ENCODE measurements around the gene RAD50. TPM values are rescaled to one million over a fixed set of nuclear protein-coding genes. Genes with fewer than 3 reads are reported as not detected.

The RAD50 gene
- total RNA-seq, 1 donor from 2014 or later, result 35.2 TPM

DNA sequence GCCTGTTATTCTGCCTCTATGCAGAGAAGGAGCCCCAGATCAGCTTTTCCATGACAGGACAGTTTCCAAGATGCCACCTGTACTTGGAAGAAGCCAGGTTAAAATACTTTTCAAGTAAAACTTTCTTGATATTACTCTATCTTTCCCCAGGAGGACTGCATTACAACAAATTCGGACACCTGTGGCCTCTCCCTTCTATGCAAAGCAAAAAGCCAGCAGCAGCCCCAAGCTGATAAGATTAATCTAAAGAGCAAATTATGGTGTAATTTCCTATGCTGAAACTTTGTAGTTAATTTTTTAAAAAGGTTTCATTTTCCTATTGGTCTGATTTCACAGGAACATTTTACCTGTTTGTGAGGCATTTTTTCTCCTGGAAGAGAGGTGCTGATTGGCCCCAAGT lies 116.7 kb downstream of the RAD50 start:
- H3K4me1 Mint-ChIP-seq, result peaks cover 5% of the 10 kb centered on the region
- no peak for DNase-seq (ENCODE audit: low read depth, low spot score)
- H3K9me3 Mint-ChIP-seq, result peaks cover 3% of the 10 kb centered on the region
- H3K27me3 Mint-ChIP-seq (ENCODE audit: low read depth), result no peaks in the 10 kb centered on the region
- no peak overlapping the region for H3K27ac Mint-ChIP-seq (ENCODE audit: unreplicated experiment)
- H3K4me3 Mint-ChIP-seq, result no peak overlapping the region
- H3K36me3 Mint-ChIP-seq (ENCODE audit: low read depth), result no peaks in the 10 kb centered on the region
- no peak for TF ChIP-seq CTCF (conservative IDR thresholded peaks at IDR 0.05)

- DNase-seq (ENCODE audit: low read depth, low spot score), result no peak
- Mint-ChIP-seq H3K4me3 (no peak within 1 kb of the TSS), H3K27ac (ENCODE audit: unreplicated experiment) (no peak within 1 kb of the TSS), H3K36me3 (ENCODE audit: low read depth) (no peaks in the 10 kb centered on the region), H3K9me3 (peaks cover 3% of the 10 kb centered on the region), H3K4me1 (peaks cover 5% of the 10 kb centered on the region), H3K27me3 (ENCODE audit: low read depth) (no peaks in the 10 kb centered on the region)
- no peak for TF ChIP-seq CTCF (conservative IDR thresholded peaks at IDR 0.05)
Observed at GRCh38 chr5:132673939-132674630, 117.3 kb downstream of the RAD50 start, which contains the start of gene IL4. Gene IL4, plus strand, starts transcription at chr5:132673989. Its CDS starts 62 bp downstream, at chr5:132674051.

DNA sequence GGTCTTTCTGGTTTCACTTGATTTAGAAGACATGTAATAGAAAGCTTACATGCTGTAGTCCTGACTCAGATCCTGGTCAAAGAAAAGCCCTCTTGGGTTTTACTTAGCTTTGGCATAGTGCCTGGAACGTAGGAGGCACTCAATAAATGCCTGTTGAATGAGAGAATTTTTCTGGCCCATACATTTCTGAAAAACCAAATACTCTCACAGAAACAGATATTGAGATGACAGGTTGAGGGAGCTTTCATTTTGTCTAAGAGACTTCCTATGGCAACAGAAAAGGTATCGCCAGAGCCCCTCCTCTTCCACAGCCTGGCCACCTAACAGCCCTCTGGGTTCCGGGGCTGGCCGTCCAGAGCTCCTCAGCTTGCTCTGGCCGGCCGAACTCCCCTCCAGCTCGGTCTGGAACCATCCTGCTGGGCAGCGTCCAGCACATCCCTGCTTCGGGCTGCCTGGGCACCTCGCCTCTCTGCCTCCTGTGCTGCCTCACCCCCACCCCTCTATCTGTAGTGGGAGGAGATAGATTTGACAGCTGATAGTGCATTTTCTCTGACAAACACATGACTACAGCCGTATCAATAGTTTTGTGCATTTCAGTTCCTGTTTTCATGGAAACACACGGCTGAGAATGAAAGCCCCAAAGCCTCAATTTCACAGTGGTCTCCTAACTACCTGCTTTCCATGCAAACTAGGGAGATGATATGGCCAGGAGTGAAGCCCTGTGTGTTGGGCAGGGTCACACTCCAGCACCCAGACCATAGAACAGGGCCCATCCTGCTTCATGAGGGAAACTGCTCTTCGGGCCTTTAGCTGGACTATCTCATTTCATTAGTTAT lies 118.1 kb downstream of the RAD50 start:
- H3K27ac Mint-ChIP-seq (ENCODE audit: unreplicated experiment), result no peak overlapping the region
- DNase-seq (ENCODE audit: low read depth, low spot score), result no peak
- H3K9me3 Mint-ChIP-seq, result peaks cover 3% of the 10 kb centered on the region

DNA sequence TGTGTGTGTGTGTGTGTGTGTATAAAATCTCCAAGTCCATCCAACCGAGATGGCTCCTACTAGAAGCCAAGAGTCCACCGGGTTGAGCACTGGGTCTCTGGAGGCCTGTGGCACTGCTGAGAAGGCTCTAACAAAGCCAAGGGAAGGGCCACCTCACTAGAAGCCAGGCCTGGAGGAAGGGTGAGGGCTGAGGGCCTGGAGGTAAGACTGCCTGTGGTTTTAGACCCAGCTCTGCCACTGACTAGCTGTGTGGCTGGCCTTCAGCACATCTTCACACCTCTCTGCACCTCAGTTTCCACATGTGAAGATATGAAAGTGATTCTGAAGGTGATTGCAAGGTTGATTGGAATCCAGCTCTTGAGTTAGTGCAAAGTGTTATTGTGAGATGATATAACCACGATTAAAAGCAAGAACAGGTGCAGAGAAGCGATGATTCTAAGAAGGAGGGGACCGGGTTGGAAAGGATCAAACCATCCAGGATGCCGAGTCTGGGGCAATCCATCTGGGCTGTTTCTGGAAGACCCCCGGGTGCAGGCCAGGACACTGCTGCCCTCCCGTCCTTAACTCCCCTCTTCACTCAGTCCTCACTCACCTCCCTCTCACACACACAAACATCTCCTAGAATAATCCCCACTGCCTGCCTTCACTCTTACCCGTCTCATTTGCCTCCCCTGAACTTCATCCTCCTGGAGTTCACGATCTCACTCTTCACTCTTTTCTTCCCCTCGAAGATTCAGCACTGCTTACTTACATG lies 119.3 kb downstream of the RAD50 start:
- Mint-ChIP-seq H3K9me3 (peaks cover 2% of the 10 kb centered on the region), H3K27me3 (ENCODE audit: low read depth) (no peaks in the 10 kb centered on the region), H3K4me3 (no peak overlapping the region), H3K27ac (ENCODE audit: unreplicated experiment) (no peak overlapping the region), H3K36me3 (ENCODE audit: low read depth) (no peaks in the 10 kb centered on the region), H3K4me1 (no peaks in the 10 kb centered on the region)
- TF ChIP-seq CTCF (conservative IDR thresholded peaks at IDR 0.05), result no peak
- no peak for DNase-seq (ENCODE audit: low read depth, low spot score)

More for the DNA sequence above, 118.1 kb downstream of the RAD50 start:
- no peak for TF ChIP-seq CTCF (conservative IDR thresholded peaks at IDR 0.05)
- peaks cover 5% of the 10 kb centered on the region for H3K4me1 Mint-ChIP-seq
- no peaks in the 10 kb centered on the region for H3K36me3 Mint-ChIP-seq (ENCODE audit: low read depth)
- H3K4me3 Mint-ChIP-seq, result no peak overlapping the region
- H3K27me3 Mint-ChIP-seq (ENCODE audit: low read depth), result no peaks in the 10 kb centered on the region

DNA sequence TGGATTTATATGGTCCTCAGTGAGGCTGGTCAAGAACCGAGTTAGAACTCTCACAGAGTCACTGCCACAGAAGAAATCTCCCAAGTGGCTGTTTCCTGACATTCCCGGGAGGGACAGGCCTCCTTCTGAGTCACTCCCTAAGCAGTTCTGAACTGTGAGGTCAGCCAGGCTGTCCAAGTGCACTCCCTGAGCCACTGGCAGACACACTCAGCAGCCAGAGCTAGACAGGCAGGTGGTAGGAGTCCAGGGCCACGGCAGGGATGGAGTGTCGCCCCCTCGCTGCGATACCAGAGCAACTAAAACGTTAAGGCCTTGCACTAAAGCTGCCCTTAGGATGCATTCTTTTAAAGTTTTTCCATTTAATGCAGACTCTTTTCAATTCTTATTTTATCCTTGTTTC lies 120.4 kb downstream of the RAD50 start:
- Mint-ChIP-seq H3K36me3 (ENCODE audit: low read depth) (no peaks in the 10 kb centered on the region), H3K27me3 (ENCODE audit: low read depth) (no peaks in the 10 kb centered on the region), H3K4me1 (no peaks in the 10 kb centered on the region), H3K4me3 (no peak overlapping the region), H3K27ac (ENCODE audit: unreplicated experiment) (no peak overlapping the region), H3K9me3 (no peaks in the 10 kb centered on the region)
- TF ChIP-seq CTCF (conservative IDR thresholded peaks at IDR 0.05), result no peak
- DNase-seq (ENCODE audit: low read depth, low spot score), result no peak

Data from neural crest cell (in vitro differentiated cells).